Islet of Langerhans (tissue), 1 donor: Measurements from ENCODE around the gene RAB31.

Source experiments
- FAIRE-seq: peaks from one replicate; lab custom pipeline; 2011; peaks lifted over from hg19 to GRCh38; lab: Jason Lieb, UNC

Gene RAB31

DNA sequence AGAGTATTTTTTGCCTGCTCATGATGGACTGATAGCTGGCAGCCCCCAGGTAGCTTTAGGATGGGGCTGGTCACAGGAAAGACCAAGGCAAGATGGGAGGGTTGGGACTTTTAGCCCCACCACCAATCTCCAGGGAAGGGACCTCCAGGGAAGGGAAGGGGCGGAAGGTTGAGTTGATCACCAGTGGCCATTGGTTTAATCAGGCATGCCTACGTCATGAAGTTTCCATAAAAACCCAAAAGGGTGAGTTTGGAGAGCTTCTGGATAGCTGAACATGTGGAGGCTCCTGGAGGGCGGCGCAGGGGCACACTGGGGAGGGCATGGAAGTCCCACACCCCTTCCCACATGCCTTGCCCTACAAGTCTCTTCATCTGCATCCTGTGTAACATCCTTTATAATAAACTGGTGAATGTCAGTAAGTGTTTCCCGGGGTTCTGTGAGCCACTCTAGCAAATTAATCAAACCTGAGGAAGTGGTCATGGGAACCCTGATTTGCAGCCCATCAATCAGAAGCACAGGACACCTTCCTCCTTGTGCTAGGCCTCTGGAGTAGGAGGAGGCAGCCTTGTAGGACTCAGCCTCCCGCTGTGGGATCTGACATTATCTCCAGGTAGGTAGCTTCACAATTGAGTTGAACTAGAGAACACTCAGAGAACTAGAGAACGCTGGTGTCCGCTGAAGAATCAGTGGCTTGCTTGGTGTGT is 30.3 kb downstream of the RAB31 start:
- FAIRE-seq, result no peak

DNA sequence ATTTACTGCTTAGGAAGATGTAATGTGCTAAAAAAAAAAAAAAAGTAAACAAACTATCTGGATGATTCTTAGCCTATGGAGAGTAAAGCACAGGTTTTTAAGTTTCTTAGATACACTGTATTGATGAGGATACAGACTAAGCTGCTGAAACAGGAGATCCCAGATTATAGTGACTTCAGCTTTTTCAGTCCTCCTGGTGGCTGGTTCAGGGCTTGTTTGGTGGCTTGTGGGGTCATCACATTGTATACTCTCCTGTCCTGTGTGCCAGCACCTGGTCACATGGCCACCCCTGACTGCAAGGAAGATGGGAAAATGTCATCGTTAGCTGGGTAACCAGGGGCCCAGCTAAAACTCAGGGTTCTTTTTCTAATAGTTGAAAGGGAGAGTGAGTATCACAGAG is 31.4 kb downstream of the RAB31 start:
- FAIRE-seq, result no peak

DNA sequence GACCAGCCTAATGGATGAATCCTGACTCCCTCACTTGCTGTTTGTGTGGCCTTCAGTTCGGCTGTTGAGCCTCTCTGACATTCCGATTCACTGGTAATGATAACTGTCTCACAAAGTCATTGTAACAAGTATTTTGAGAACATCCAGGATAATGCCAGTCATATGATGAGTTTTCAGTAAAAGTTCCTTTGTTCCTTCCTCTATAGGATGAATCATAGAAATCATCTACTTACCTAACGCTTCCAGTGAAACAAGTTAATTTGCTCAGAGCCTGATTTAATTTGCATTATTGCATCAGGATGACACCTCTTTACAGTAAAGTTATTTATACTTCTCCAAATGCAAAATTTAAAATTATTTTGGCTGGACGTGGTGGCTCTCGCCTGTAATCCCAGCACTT is 32.0 kb downstream of the RAB31 start:
- FAIRE-seq, result no peak

DNA sequence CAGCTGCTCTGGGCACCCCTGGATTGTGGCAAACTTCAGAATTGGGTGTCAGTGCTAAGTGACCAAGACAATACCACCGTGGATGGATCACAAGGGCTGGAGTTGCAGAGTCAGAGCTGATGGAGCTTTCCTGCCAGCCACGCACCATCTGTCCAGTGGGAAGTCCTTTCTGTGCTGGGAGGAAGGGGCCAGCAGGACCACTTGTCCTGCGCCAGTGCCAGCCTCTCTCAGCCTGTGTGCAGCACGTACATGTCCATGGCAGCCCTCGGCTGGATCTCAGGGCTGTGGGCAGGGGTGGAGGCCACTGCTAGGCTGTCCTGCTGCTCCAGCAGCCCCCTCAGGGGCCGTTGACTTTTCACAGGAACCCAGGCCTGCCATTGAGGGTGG is 33.3 kb downstream of the RAB31 start:
- no peak for FAIRE-seq

DNA sequence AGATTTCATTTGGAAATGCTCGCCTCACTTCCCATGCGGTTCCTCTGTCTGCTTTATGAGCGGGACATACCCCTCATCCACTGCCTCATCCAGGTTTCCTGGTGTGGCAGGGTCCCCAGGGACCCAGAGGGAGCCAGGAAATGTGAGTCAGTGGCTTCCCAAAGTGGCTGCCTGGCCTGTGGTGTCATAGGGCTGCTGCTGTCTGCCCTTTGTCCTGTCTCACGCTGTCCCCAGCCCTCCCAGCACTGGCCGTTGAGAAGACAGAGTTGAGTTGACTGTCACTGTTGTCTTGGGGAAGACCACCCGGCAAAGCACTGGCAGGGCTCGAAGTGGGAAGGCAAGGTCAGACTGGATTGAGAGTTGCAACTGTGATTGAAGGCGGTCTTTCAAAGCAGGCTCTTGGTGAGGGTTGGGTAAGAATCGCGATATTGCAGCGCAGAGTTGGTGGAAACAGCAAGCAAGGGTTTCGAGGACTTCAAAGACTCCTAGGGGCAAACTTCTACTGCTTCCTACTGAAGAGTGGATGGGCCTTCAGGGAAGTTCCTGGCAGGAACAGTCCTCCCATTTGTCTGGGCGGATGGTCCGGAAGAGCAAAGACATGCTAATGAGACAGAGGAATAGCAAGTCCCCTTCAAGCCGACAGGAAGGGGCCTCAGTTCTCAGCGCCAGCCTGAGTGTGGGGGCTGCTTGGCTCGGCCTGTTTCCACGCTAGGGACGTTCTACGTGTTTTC is 33.9 kb downstream of the RAB31 start:
- FAIRE-seq, result no peak

DNA sequence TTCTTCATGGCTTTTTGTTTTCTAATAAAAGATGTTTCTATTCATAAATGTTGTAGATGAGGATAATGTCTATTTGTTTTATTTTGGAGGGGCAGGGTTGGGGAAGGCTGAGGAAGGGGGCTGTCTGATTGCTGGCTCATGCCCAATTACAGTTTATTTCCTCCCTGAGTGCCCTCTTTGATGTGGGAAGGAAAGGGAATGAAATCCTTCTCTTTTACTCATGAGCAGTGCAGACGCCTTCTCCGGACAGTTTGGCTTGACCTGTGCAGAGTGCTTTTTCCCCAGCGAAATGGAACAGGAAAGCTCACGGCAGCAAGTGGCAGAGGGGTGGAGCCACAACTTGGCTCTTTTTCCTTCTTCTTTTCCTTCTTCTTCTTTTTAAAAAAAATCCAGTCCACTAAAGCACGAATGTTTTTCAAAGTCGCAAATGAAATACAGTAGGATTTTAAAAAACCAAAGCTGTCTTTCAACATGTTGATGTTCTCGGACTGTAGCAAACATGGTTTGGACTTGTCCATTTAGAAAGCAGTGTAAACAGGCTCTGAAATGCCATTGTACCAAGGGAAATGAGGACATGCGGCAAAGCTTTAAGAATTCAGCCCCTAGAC is 34.5 kb downstream of the RAB31 start:
- no peak for FAIRE-seq

DNA sequence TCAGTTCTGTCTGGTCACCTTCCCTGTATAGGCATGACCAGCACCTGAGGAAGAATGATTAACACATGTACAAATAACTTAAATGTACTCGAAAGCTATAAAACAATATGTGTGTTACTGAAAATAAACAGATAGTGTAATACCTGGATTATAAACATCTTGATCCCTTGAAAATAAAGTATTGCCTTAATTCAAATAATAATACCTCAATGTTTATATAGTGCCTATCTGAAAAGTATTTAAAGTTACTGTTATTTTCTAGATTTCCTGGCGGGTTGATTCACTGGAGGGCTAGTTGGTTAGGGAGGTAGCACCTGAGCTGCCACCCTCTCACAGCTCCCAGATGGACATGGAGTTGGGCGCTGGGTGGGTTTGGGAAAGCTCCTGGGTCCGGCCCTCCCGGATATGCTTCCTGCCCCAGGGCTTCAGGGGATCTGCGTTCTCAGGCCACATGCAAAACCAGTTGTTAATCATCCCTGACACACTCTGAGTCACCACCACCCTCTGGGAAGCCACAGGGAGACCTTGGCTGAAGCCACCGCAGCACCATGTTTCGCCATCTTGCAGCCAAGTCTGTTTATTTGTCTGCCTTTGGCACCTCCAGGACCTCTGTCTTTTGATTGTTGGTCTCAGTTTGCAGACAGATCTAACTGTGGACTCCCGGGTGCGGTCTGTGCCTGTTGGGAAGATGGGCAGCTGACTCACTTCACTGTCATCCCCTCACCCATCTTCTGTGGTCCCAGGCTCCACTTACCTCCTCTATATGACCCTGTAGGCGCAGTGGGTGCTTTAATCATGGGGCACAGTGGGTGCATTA is 35.3 kb downstream of the RAB31 start:
- FAIRE-seq, result no peak

DNA sequence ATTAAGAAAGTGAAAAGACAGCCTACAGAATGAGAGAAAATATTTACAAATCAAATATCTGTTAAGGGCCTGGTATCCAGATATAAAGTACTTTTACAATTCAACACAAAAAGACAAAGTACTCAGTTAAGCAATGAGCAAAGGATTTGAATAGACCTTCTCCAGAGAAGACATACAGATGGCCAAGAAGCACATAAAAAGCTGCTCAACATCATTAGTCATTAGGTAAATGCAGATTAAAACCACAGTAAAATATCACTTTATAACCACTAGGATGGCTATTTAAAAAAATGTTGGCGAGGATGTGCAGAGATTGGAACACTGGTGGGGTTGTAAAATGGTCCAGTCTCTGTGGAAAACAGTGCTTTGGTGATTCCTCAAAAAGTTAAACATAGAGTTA is 38.9 kb downstream of the RAB31 start:
- FAIRE-seq, result no peak

DNA sequence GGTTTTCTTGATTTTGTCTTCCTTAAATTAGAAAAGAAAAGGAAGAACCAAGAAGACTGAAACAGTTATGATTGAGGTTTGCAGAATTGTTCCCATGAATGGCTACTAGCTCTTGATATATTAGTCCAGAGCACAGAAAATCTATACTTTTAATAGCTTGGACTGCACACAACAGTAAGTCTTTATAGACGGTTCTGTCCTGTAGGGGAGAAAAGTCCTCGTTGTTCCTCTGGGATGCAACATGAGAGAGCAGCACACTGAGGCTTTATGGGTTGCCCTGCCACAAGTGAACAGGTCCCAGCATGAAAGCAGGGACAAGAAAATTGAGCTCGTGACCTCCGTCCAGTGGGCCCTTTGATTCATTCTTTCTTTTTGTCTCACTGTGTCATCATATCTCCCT is 41.5 kb downstream of the RAB31 start:
- FAIRE-seq, result no peak

DNA sequence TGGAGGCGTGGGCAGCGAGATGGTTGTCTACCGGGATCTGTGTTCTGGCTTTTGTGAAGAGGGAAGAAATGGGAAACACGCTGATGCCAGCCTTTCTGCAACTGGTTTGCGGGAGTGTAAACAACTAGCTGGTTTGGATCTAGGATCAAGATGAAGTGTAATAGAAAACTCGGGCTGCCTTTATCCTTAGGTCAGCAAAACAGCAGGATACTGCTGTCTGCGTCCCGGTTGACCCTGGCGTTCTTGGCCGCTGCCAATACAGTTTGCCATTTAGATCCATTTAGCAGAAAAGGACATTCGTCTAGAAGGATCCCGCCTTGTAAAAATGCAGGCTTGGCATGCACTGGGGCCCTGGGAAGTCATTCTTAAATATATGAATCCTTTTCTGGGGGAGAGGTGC is 42.0 kb downstream of the RAB31 start:
- no peak for FAIRE-seq

DNA sequence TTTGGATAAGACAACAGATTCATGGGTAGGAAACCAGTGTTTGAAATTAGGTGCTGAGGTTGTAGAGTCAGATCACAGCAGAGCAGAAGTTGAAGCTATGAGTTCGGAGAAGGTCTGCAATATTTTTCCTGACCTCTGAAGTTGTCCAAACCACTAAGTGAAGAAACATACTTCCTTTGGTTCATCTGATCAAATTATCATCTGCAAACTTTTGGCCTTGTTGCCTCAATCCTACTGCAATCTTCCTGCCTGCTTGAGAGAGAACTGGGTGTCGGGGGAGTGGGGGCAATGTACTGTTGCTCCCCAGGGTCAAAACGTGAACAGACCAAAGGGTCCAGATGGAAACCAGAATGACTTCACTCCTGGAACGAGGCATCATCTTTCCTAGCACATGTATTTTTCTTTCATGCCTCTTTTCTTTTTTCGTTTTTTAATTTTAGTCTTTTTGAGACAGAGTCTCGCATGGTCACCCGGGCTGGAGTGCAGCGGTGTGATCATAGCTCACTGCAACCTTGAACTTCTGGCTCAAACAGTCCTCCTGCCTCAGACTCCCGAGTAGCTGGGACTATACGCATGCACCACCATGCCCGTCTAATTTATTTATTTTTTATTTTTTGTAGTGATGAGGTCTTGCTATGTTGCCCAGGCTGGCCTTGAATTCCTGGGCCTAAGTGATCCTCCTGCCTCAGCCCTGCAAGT is 42.7 kb downstream of the RAB31 start:
- FAIRE-seq, result no peak

DNA sequence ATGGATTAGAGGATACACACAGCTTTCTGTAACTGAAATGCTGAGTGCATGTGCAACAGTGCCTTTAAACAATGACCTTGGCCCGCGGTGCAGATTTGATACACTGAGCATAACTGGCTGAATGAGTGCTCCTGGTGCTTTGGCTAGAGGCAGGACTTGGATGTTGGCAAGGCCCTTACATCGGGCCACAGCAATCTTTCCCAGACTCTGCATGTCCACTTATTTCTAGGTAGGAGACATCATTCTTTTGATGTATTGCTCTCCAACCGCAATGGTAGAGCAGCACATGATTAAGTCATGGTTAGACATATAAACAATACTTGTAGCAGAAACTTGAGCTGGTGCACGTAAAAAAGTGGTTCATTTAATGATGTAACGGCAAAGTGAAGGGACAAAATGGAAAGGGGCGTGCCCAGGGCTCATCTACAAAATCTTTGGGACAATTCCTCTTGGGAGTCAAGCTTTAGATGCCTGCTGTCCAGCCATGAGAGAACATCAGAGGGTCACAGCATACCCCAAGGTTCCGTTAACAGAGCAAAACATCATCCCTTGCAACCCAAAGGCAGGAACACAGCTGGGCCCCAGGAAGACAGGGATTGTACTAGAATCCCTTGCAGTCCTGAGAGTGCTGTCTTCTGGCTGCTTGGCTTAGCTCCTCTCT is 43.4 kb downstream of the RAB31 start:
- FAIRE-seq, result no peak

DNA sequence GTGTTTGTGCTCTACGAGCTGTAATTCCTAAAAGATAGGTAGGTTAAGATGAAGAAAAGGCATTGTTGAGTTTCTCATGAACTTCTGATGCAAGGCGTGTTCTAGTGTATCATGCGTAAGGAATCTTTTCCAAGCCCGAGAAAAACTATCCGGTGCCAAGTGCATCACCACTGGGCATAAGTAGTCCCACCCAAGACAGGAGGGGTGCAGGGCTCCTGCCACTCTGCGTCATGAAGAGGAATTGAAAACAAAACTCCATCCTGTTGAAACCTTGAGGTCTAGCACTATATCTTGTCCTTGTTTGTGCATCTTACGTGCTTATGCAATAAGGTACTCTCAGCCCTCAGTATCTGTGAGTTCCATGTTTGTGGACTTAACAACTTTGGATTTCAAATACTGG is 45.7 kb downstream of the RAB31 start:
- no peak for FAIRE-seq

DNA sequence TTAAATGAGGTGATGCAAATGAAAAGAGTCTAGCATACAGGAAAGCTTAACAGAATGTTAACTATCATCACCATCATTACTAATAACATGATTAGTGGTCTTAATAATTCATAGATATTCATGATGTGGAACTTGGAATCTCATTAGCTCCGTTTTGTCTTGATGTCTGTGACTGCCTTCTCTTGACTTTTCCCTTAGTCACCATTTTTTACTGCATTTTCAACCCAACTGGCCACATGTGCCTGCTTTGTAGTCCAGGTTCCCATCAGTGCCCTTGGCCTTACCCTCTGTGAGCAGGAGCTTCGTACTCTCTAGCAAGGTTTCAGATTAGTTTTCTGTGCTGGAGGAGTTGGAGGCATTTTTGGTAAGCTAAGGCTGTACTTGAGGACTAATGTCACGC is 47.0 kb downstream of the RAB31 start:
- no peak for FAIRE-seq

DNA sequence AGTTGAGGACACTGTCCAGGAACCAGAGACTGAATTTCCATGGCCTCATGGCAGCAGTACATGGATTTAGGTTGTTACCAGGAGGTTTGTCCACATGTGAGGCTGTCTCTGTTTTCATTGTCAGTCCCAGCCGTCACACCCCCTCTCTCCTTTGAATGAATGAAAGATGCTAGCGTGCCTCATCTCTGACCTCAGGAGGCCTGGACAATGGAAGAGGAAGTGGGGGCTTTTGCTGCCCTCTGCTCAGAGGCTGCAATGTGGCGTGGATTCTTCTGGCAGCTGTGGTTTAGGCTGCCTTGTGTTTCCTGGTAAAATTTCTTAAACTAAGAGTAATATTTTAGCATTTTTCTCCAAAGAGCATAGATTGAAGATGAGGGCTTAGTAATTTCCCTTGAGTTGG is 47.5 kb downstream of the RAB31 start:
- no peak for FAIRE-seq

DNA sequence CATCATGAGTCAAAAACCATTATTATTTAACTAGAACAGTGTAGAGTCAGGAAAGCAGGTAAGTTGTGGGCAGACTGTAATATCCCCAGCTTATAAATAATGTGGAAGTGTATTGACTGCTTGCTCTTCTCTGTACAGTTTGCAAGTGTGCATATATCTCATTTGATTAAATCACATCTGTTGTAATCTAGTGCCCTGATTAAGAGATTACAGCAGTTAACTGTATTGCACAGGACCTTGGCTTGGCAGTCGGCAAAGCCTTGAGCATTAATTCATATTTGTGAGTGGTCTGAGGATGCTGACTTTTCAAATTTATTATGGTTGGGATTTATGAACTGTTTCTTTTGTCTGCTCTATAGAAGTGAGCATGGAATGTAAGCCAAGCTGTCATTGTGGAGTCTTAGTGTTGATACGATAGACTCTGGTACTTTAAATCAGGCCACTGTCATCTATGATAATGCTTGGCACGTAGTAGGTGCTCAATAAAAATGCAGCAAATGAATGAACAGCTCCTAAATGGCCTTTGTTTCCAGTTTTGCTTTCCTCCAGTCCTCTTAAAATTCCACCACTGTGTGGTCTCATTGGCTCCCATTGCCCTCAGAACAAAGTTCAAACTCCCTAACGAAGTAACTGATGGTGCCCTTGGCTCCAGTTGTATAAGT is 48.3 kb downstream of the RAB31 start:
- FAIRE-seq, result no peak

DNA sequence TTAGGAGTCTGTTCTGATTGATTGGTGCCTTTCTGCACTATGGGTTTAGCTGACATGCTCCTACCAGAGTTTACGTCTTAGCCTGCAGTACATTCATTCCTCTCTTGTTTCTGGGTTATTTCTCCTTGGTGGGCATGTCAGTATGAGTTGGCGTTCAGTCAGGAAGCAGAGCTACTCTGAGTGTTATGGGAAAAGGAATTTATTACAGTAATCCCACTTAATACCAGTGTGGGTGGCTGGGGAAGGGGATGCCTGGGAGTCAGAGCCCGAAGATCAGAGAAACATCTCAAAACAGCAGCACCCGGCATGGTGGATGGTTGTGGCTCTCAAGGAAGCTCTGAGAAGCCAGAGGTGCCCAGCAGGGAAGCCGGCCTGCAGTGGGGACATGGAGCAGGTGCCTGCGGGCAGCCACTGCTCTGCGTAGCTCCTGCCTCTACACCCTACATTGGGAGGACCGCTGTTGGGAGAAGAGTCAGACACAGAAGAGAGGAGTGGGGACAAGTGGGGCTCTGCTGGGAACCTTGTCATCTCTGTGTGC is 48.9 kb downstream of the RAB31 start:
- FAIRE-seq, result no peak

DNA sequence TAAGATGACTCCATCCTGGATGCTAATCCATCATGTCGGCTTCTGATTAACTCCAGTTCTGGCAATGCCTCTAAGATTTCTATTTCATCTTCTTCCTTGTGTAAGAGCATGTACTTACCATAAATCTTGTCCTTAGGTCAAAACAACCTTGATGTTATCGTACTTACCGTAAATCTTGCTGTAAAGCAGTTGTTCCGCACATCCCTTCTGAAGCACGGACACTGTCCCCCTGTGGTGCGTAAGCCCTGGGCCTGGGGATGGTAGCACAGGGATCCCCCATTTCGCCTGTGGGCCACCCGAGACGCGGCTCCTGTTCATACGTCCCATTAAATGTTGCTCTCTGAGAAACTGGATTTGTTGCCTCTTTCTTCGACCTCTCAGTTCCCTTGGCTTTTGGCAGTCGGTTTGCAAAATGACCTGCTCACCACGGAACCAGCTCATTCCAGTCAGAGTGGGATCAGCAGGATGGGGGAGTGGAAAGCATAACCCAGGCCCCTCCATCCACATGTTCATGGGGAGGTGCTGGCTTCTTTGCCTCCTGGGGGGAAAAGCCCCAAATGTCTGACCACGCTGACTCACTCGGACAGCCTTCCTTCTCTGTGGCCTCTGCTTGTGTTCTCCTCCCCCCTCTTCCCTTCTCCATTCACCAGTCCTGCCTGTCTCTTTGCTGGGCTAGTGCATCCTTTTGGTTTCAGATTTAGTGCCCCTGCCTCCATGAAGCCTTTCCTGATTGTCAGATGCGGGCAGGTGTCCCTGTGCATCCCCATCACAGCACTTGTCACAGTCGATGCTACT is 49.9 kb downstream of the RAB31 start:
- FAIRE-seq, result no peak

DNA sequence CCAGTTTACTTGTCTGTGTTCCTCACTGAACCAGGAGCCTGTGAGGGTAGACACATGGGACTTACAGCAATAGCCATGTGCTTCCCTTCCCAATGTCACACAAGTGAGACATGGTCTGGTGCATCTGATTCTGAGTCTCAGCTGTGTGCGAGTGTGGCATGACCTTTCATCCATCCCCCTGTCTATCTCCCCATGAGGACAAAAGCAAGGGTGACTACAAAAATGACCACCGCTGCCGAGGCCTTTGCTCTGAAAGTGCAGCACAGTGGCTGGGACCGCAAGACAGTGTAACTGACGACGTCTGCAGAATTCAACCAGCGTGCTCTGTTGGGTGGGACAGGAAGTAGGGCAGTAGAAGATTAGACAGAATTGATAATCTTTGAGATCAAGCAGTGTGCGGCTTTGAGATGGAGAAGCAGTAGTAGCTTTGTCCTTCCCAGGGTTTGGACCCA is 50.5 kb downstream of the RAB31 start:
- no peak for FAIRE-seq

DNA sequence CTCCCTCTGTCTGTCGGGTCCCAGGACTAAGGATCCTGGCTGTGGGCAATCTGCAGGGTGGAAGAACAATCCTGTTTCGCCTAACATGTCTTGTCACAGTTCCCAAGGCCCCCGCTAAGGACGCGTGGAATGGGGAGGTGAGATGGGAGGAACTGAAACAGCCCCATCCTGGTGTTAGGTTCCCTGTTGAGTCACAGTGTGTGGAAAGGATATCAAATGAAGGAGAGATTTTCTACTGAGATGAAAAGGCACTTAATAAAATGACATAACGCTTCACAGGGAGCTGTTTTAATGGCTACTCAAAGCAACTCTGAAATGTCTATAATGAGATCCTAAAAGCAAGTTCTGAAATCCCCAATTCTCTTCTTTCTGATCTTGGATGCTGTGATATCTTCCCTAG is 52.5 kb downstream of the RAB31 start:
- no peak for FAIRE-seq
